Neutrophil (primary cell): ENCODE data around the gene LRRC23.
A peak's percentile ranks its signal among the peaks of the same experiment; 100 is the strongest.

Experiments
- H3K27ac ChIP-seq: fragments of 200-600 bp; sonication (generic); 2 replicates; pipeline ENCODE4 v1.5.1; 2016; ENCODE audit warnings: mild to moderate bottlenecking, moderate library complexity
- H3K27me3 ChIP-seq: fragments of 200-600 bp; sonication (generic); 2 replicates; pipeline ENCODE4 v1.6.0; 2016; ENCODE audit warnings: mild to moderate bottlenecking
- H3K36me3 ChIP-seq: fragments of 200-600 bp; sonication (generic); 2 replicates; pipeline ENCODE4 v1.5.1; 2017
- H3K4me1 ChIP-seq, 2 experiments: fragments of 200-600 bp in 1 of 2; sonication (generic) in 1 of 2; 1 replicate in 1 of 2; 2 replicates in 1 of 2; pipeline versions ENCODE4 v1.5.1 to v1.6.1; 2013 to 2016; ENCODE audit warnings: low read depth in 1 of 2, low read length in 1 of 2, mild to moderate bottlenecking in 1 of 2, moderate library complexity in 1 of 2; ENCODE audit not compliant: control insufficient read depth in 1 of 2, insufficient read depth in 1 of 2
- H3K4me3 ChIP-seq, 2 experiments: fragments of 200-600 bp in 1 of 2; sonication (generic) in 1 of 2; 1 replicate in 1 of 2; 2 replicates in 1 of 2; pipeline ENCODE4 v1.5.1; 2013 to 2016; ENCODE audit warnings: low read depth in 1 of 2, low read length in 1 of 2, mild to moderate bottlenecking in 1 of 2, moderate library complexity in 1 of 2
- H3K9me3 ChIP-seq: fragments of 200-600 bp; sonication (generic); 2 replicates; pipeline ENCODE4 v1.5.1; 2016
- TF ChIP-seq, protein P1 (sequence below): fragments of 200-600 bp; sonication (generic); IDR thresholded peaks from 2 replicates; pipeline ENCODE4 v1.5.1; 2016; ENCODE audit warnings: antibody characterized with exemption

The LRRC23 gene

DNA sequence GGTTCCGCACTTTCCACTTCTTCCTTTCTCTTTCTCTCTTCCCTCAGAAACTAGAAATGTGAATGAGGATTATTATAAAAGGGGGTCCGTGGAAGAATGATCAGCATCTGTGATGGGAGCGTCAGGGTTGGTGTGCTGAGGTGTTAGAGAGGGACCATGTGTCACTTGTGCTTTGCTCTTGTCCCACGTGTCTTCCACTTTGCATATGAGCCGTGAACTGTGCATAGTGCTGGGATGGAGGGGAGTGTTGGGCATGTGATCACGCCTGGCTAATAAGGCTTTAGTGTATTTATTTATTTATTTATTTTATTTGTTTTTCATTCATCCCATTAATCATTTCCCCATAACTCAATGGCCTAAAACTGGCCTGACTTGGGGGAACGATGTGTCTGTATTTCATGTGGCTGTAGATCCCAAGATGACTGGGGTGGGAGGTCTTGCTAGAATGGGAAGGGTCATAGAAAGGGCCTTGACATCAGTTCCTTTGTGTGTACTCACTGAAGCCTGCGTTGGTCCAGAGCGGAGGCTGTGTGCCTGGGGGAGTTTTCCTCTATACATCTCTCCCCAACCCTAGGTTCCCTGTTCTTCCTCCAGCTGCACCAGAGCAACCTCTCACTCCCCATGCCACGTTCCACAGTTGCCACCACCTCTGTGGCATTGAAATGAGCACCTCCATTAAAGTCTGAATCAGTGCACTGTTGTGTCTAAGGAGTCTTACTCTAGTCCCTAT is 18.5 kb downstream of the LRRC23 start:
- TF ChIP-seq, protein P1, sequence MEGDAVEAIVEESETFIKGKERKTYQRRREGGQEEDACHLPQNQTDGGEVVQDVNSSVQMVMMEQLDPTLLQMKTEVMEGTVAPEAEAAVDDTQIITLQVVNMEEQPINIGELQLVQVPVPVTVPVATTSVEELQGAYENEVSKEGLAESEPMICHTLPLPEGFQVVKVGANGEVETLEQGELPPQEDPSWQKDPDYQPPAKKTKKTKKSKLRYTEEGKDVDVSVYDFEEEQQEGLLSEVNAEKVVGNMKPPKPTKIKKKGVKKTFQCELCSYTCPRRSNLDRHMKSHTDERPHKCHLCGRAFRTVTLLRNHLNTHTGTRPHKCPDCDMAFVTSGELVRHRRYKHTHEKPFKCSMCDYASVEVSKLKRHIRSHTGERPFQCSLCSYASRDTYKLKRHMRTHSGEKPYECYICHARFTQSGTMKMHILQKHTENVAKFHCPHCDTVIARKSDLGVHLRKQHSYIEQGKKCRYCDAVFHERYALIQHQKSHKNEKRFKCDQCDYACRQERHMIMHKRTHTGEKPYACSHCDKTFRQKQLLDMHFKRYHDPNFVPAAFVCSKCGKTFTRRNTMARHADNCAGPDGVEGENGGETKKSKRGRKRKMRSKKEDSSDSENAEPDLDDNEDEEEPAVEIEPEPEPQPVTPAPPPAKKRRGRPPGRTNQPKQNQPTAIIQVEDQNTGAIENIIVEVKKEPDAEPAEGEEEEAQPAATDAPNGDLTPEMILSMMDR = no peak
- Histone ChIP-seq H3K27ac (no peak overlapping the region), H3K4me3 (no peak overlapping the region), H3K4me1 (peaks cover 21 to 27% of the 10 kb centered on the region in 2 experiments), H3K27me3 (peaks cover 82% of the 10 kb centered on the region), H3K36me3 (no peaks in the 10 kb centered on the region), H3K9me3 (no peaks in the 10 kb centered on the region)

DNA sequence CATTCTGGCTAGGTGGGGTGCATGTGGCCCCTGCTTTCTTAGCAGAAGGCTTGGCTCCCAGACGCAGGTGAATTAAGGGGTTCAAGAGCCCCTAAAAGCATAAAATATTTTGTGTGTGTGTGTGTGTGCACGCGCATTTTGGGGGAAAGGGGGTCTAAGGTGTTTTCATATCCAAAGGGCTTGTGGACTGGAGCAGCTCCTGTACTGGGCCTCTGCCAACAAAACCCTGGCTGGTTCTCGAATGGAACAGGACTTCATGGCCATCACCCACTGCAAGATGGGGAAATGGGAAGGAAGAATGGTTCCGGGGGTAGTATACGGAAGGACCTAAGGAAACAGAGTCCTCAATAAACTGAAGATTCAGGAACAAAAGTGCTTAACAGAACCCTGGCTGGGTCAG is 19.2 kb downstream of the LRRC23 start:
- Histone ChIP-seq H3K27me3 (peaks cover 89% of the 10 kb centered on the region), H3K36me3 (no peaks in the 10 kb centered on the region), H3K4me1 (peaks cover 21 to 34% of the 10 kb centered on the region in 2 experiments), H3K4me3 (no peak overlapping the region), H3K9me3 (no peaks in the 10 kb centered on the region), H3K27ac (no peak overlapping the region)
- TF ChIP-seq, protein P1 = no peak

DNA sequence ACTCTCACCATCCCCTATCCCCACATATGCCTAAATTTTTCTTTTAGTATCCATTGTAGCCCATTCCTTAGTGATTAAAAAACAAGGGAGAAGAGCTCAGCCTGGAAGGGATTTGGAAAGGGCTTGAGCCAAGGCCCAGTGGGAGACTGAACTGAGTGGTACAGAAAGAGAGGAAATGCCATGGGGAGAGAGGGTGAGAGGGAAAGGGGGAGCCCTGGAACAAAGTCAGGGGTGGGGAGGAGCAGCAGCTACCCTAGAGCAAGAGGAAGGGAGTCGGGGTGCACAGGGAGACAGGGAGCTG is 20.6 kb downstream of the LRRC23 start:
- TF ChIP-seq, protein P1 = no peak
- Histone ChIP-seq H3K27ac (no peak overlapping the region), H3K27me3 (peaks cover 90% of the 10 kb centered on the region), H3K9me3 (no peaks in the 10 kb centered on the region), H3K36me3 (no peaks in the 10 kb centered on the region), H3K4me3 (no peak overlapping the region), H3K4me1 (peaks cover 21 to 35% of the 10 kb centered on the region in 2 experiments)

DNA sequence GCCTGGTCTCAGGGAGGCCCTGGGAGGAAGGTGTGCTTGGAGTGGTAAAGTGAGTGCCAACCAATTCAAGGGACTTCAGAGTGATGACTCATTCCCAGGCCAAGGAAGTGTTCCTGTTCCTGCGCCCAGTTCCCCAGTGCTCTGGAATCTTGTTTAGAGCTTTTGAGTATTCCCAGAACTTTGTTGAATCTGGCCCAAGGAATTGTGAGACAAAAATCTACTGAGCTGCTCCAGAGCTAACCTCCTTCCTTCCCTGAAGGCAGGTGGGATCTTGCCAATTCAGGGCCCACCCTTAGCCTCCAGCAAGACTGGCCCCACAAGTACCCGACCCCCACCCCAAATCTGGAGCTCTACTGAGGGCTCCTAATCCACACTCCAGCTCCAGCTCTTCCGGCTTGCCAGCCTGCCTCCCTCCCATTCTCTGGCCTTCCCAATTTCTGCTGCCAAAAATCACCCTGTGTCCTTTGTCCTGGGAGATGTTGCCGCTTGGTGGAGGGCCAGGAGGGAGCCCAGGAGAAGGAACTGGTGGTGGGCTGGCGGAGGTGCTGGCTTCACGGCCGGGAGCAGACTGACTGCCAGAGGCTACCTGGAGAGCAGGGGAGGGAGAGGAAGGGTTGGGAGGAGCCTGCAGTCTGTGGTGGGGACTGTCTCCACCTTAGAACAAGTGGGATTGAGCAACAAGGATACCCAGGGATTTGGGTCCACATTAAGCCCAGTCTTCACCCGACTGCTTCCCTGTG is 21.1 kb downstream of the LRRC23 start:
- H3K9me3 ChIP-seq = no peaks in the 10 kb centered on the region
- no peak overlapping the region for H3K4me3 ChIP-seq
- peaks cover 90% of the 10 kb centered on the region for H3K27me3 ChIP-seq
- H3K4me1 ChIP-seq = peaks cover 21 to 35% of the 10 kb centered on the region in 2 experiments
- H3K27ac ChIP-seq = no peak overlapping the region
- TF ChIP-seq, protein P1 = no peak
- no peaks in the 10 kb centered on the region for H3K36me3 ChIP-seq

DNA sequence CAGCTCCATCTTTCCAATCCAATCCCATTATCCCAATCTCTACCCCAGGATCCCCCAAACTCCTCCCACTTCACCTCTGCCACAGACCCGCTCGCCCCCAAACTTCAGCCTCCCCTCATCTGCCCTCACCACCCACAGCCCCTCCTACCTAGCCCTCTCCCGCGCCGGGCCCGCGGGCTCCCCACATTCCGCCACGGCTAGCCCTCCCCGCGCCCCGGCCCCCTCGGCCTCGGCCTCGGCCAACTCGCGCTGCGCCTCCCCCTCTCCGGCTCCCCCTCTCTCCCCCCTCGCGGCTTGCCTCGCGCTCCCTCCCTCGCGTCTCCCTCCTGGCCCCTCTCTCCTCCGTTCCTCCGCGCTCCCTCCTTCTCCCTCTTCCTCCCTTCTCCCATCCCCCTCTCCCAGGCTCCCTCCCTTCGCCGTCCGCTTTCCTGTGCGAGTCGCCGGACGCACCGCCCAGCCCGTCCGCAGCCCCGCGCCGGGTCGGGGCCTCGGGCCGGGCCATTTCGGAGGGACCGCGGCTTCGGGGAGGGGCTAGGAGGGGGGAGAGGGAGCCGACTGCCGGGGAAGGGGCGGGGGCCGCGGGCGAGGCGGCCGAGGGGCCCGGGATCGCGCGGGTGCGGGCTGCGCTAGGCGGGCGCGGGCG is 22.9 kb downstream of the LRRC23 start, which contains the start of gene ATN1:
ATN1 (plus strand) TSS at position 581 of the 643 bp plus-strand sequence. CDS start 6,043 bp downstream, outside the sequence.
- TF ChIP-seq, protein P1 = no peak
- H3K27me3 ChIP-seq = peaks cover 82% of the 10 kb centered on the region
- H3K9me3 ChIP-seq = no peaks in the 10 kb centered on the region
- no peak within 1 kb of the TSS for H3K27ac ChIP-seq
- H3K36me3 ChIP-seq = no peaks in the 10 kb centered on the region
- H3K4me1 ChIP-seq = peaks cover 19 to 32% of the 10 kb centered on the region in 2 experiments
- H3K4me3 ChIP-seq = peak within 1 kb of the TSS; percentile 54 to 70
